Kidney (tissue), 14 donors: ENCODE measurements around the gene KIF17. TPM values are rescaled to one million over a fixed set of nuclear protein-coding genes. Genes with fewer than 3 reads are reported as not detected.
A peak's percentile ranks its signal among the peaks of the same experiment; 100 is the strongest.

Experiments used
- DNase-seq, 5 donors: peaks; one replicate each; pipeline ENCODE4 v3.0.0-alpha.2; 2013 to 2020
- FAIRE-seq: peaks from 2 replicates; lab custom pipeline; 2012; peaks lifted over from hg19 to GRCh38; lab: Jason Lieb, UNC
- H3K27ac ChIP-seq, 2 donors: one replicate each; pipeline ENCODE4 v1.7.0; 2013; ENCODE audit warnings: low read depth in 2 of 2, low read length in 2 of 2, inconsistent platforms in 1 of 2
- H3K27me3 ChIP-seq: one replicate; pipeline ENCODE4 v1.7.1; 2013; ENCODE audit warnings: low read length, inconsistent platforms; ENCODE audit not compliant: control insufficient read depth, insufficient read depth
- H3K36me3 ChIP-seq, 3 donors: one replicate each; pipeline versions ENCODE4 v1.7.0 to v1.7.1; 2013; ENCODE audit warnings: low read length in 3 of 3, control low read depth in 1 of 3, inconsistent platforms in 1 of 3; ENCODE audit not compliant: insufficient read depth in 3 of 3, control insufficient read depth in 2 of 3
- H3K4me1 ChIP-seq, 3 donors: one replicate each; pipeline versions ENCODE4 v1.7.0 to v1.7.1; 2013; ENCODE audit warnings: low read length in 3 of 3, inconsistent platforms in 1 of 3, low read depth in 1 of 3; ENCODE audit not compliant: control insufficient read depth in 2 of 3, insufficient read depth in 2 of 3
- H3K4me3 ChIP-seq, 3 donors: one replicate each; pipeline versions ENCODE4 v1.7.0 to v1.8.1; 2013; ENCODE audit warnings: low read length in 3 of 3, control low read depth in 1 of 3, inconsistent platforms in 1 of 3
- H3K9ac ChIP-seq, 3 donors: one replicate each; pipeline versions ENCODE4 v1.7.0 to v1.7.1; 2013; ENCODE audit warnings: low read length in 3 of 3, control low read depth in 1 of 3, inconsistent platforms in 1 of 3
- H3K9me3 ChIP-seq, 3 donors: one replicate each; pipeline versions ENCODE4 v1.7.0 to v1.7.1; 2013; ENCODE audit warnings: low read length in 3 of 3, control low read depth in 1 of 3, inconsistent platforms in 1 of 3; ENCODE audit not compliant: control insufficient read depth in 2 of 3, insufficient read depth in 1 of 3
- intact Hi-C: fragments of 100-400 bp; cut with DNase I; formaldehyde crosslinking; loops from one replicate; pipeline ENCODE4 v1.11.1; 2022
- polyA plus RNA-seq: library from polyadenylated mRNA; stranded (reverse); fragments of 350-450 nt; fragmentation: Illumina TruSeq; extraction: RNeasy Lipid Tissue Mini Kit (QIAGEN cat#74804); gene quantifications from one replicate; pipeline ENCODE4 v1.2.3, GENCODE V29; 2014; ENCODE audit warnings: low read depth, low replicate concordance; ENCODE audit not compliant: insufficient read depth
- total RNA-seq: library from RNA; stranded (reverse); fragmentation: NEBNext Ultra II Directional; extraction: Animal tissue kit (Norgen Biotek cat#: 25700); gene quantifications from one replicate; pipeline ENCODE4 v1.2.1, GENCODE V29; 2021
- TF ChIP-seq, protein P1 (sequence below): IDR thresholded peaks from 3 replicates; pipeline ENCODE4 v1.5.1; 2012; ENCODE audit warnings: mild to moderate bottlenecking, moderate library complexity, borderline replicate concordance; ENCODE audit not compliant: insufficient read depth; ENCODE audit errors: extremely low read depth
- donor health status: control.
- donor health status: control.
- donor health status: control.
- donor health status: control.
- donor health status: control.
- donor health status: DM: yes; HTN: yes; CAD: no.
- donor health status: Normal renal cell carcinoma (clear cell type).

Gene KIF17
- total and polyA plus RNA-seq, 2 donors from 2014 or later: 3.7 to 4.9 TPM

DNA sequence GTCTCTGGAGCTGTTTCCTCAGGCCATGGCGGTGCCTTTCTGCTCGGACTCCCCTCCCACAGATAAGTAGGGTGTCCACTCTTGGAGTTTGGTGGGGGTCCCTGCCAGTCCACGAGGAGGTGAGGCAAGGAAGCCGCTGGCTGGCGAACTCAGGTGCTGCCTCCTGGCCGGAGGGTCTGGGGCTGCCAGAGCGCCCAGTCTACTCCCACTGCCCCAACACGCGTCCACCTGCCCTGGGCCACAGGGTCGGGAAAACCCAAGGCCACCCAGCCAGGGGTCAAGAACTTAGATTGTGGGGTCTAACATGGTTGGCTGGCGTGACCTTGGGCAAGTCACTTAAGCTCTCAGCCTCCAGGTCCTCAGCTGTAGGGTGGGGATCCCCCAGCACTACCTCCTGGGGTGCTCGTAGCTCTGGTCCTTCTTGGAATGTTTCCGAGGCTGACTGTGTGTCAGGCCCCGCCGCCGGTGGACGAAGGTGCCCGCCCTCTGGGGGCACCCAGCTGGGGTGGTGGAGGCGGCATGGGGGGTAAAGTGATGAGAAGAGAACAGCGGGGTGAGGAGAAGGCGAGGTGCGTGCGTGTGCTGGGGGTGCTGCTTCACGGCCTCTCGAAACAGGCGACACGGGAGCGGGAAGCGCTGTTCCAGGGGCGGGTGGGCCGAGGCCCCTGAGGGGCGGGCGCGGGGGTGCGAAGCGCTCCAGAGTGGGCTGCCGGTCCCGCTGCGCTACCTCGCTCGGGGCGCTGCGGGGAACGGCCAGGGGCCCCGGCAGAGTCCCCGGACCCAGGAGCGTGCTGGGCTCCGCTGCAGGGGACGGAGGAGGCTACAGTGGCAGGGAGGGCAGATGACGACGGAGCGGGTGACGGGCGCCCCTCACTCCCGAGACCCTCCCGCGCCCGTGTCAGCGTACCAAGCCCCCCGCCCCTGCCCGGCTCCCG, 13.5 kb upstream of the KIF17 start:
- no peak overlapping the region for H3K27ac ChIP-seq
- H3K9me3 ChIP-seq: no peaks in the 10 kb centered on the region
- H3K4me1 ChIP-seq: peaks cover 0 to 14% (median 14%) of the 10 kb centered on the region in 3 donors
- no peaks in the 10 kb centered on the region for H3K36me3 ChIP-seq
- peak overlapping the region in 1 of 3 donors; percentile 21 for H3K4me3 ChIP-seq
- intact Hi-C loops: no loop called here
- no peak overlapping the region for H3K9ac ChIP-seq
- TF ChIP-seq, protein P1, sequence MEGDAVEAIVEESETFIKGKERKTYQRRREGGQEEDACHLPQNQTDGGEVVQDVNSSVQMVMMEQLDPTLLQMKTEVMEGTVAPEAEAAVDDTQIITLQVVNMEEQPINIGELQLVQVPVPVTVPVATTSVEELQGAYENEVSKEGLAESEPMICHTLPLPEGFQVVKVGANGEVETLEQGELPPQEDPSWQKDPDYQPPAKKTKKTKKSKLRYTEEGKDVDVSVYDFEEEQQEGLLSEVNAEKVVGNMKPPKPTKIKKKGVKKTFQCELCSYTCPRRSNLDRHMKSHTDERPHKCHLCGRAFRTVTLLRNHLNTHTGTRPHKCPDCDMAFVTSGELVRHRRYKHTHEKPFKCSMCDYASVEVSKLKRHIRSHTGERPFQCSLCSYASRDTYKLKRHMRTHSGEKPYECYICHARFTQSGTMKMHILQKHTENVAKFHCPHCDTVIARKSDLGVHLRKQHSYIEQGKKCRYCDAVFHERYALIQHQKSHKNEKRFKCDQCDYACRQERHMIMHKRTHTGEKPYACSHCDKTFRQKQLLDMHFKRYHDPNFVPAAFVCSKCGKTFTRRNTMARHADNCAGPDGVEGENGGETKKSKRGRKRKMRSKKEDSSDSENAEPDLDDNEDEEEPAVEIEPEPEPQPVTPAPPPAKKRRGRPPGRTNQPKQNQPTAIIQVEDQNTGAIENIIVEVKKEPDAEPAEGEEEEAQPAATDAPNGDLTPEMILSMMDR: no peak
- H3K27me3 ChIP-seq: peaks cover 9% of the 10 kb centered on the region
- DNase-seq (peak in 2 of 5 donors; percentile 63 to 77), FAIRE-seq (no peak)

DNA sequence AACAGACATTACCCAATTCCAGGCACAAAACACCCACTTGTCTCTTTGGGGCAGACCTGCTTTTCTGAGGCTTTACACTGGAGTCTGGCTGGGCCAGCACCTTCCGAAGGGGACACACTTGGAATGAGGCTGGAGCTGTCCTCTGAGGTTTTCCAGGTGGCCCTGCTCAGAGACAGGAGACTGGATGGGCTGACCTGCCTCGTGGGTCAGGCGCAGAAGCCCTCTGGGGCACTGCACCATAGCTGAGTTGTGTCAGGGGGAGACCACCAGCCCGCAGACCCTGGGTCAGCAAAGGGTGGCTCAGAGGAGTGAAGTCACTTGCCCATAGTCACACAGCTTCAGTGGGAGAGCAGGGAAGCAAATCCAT, 12.9 kb upstream of the KIF17 start:
- Histone ChIP-seq H3K4me1 (peaks cover 0 to 14% (median 14%) of the 10 kb centered on the region in 3 donors), H3K27me3 (peaks cover 9% of the 10 kb centered on the region), H3K9me3 (no peaks in the 10 kb centered on the region), H3K9ac (no peak overlapping the region), H3K4me3 (no peak overlapping the region), H3K27ac (no peak overlapping the region), H3K36me3 (no peaks in the 10 kb centered on the region)
- no peak for DNase-seq
- no peak for FAIRE-seq
- TF ChIP-seq, protein P1: no peak
- intact Hi-C loops: no loop called here

DNA sequence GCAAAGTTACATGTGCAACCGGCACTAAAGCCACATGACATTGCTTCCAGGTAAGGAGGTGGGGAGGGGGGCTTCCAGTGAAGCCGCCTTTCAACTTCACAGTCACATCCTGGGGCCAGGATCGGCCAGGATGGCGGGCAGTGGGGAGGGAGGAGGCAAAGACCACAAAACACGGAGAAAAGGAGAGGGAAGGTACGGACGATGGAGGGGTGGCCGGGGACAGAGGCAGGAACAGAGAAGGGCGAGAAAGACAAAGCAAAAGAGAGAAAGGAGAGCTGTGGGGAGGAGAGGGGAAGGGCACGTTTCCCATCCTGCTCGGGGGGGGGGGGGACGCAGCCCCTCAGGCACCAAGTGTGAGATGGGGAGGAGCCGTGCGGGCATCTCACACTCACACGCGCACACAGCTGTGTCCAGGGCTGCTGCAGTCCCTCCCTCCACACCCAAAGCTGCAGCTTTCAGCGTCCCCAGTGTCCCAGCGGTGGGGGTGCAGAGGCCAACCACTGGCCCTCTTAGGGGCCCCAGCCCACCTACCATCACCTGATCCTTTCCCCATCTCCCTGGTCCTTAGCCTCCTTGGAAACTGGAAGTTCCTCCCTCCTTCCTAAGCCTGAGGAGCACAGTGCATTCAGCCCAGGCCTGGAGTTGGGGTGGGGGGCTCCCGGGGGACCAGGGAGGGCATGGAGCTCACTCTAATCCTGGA, 12.3 kb upstream of the KIF17 start:
- H3K9me3 ChIP-seq: no peaks in the 10 kb centered on the region
- peaks cover 9% of the 10 kb centered on the region for H3K27me3 ChIP-seq
- H3K36me3 ChIP-seq: no peaks in the 10 kb centered on the region
- H3K9ac ChIP-seq: no peak overlapping the region
- FAIRE-seq (no peak), DNase-seq (peak in 1 of 5 donors; percentile 51)
- TF ChIP-seq, protein P1: no peak
- H3K4me1 ChIP-seq: peaks cover 0 to 14% (median 14%) of the 10 kb centered on the region in 3 donors
- intact Hi-C loops: no loop called here
- no peak overlapping the region for H3K4me3 ChIP-seq
- no peak overlapping the region for H3K27ac ChIP-seq
